NCI-H2171 treated with DMSO at 0.1 percent for 48 hours (cell line): ENCODE measurements around the gene ZNF177.
"Not testable (repeated sequence)": the region's sequence is repeated elsewhere in the genome, so short reads cannot be mapped to it uniquely, and the experiment has no call there.

Source experiments
- DNase-seq: peaks from one replicate; lab custom pipeline; 2025; lab: John Stamatoyannopoulos, UW

Gene ZNF177

GRCh38 chr19:9362905-9363304 lies at the start of gene ZNF177:
ZNF177 (plus strand) TSS chr19:9363013; CDS start chr19:9378312, 15,299 bp downstream.
- peak; percentile 73 for DNase-seq

GRCh38 chr19:9313756-9314155 lies 49.1 kb upstream of the ZNF177 start:
- peak; percentile 2 for DNase-seq

- DNase-seq: no peak
These were observed 41.5 kb upstream of the ZNF177 start for GRCh38 chr19:9321338-9321737.

DNA sequence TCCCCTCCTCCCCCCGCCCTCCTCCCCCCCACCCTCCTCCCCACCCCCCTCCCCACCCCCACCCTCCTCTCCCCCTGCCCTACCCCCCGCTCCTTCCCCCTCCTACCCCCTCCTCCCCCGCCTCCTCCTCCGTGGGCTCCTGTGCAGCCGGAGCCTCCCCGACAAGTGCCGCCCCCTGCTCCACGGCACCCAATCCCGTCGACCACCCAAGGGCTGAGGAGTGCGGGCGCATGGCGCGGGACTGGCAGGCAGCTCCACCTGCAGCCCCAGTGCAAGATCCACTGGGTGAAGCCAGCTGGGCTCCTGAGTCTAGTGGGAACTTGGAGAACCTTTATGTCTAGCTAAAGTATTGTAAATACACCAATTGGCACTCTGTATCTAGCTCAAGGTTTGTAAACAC lies 41.1 kb upstream of the ZNF177 start:
- not testable (repeated sequence) for DNase-seq

GRCh38 chr19:9322201-9322600 lies 40.6 kb upstream of the ZNF177 start:
- DNase-seq: not testable (repeated sequence)

- DNase-seq: peak; percentile 92
These were observed 39.3 kb upstream of the ZNF177 start for GRCh38 chr19:9323557-9323918.

GRCh38 chr19:9323919-9324583 lies 38.8 kb upstream of the ZNF177 start, which contains the start of gene ZNF559:
ZNF559 (plus strand) TSS chr19:9324179; CDS start chr19:9338550, 14,371 bp downstream.
- peak; percentile 98 for DNase-seq

GRCh38 chr19:9324584-9324962 lies 38.2 kb upstream of the ZNF177 start:
- DNase-seq: no peak

- no peak for DNase-seq
These were observed 32.8 kb upstream of the ZNF177 start for GRCh38 chr19:9329999-9330398.

DNA sequence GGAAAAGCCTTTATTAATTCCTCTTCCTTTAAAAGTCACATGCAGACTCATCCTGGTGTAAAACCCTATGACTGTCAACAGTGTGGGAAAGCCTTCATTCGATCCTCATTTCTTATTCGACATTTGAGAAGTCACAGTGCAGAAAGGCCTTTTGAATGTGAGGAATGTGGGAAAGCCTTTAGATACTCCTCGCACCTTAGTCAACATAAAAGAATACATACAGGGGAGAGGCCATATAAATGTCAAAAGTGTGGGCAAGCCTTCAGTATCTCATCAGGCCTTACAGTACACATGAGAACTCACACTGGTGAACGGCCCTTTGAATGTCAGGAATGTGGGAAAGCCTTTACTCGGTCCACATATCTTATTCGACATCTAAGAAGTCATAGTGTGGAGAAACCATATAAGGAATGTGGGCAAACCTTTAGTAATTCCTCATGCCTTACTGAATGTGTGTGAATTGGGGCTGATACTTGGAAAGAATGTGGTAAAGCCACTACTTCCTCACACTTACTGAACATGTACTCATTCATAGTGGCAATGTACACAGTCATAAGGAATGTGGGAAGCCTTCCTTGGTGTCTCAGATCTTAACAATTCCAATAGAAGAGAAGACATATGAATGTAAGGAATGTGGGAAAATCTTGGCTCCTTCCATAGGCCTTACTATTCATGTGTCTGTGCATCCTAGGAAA lies 20.1 kb upstream of the ZNF177 start:
- DNase-seq: no peak

DNA sequence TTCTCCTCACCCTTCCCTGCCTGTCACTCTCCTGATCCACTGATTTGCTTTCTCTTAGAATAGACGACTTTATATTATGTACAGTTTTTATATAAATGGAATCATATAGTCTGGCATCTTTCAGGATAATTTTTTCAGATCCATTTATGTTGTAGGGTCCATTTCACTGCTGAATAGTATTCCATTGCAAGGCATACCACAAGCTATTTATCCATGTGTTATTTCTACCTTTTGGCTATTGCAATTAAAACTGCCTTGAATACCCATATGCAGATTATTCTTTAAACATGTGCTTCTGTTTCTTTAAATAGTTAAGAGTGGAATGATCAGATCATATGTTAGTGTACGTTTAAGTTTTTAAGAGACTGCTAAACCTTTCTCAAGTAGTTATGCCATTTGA lies 17.8 kb upstream of the ZNF177 start:
- DNase-seq: no peak

- no peak for DNase-seq
These were observed 14.6 kb upstream of the ZNF177 start for GRCh38 chr19:9348253-9348652.

DNA sequence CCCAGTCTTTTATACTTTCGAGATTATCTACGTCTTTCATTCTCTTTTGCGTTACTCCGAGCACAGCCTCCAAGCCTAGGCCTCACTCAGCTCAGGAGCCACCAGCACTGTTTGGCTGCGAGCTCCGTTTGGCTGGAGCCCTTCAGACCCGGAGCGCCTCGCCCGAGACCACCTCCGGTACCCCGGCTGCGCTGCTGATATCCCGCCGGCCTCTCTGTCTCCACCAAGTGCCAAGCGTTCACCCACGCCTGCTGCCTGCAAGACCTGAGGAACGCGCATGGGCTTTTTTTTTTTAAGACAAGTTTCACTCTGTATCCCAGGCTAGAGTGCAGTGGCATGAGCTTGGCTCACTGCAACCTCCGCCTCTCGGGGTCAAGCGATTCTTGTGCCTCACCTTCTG lies 14.1 kb upstream of the ZNF177 start:
- no peak for DNase-seq

GRCh38 chr19:9352505-9352904 lies 10.3 kb upstream of the ZNF177 start:
- no peak for DNase-seq

DNA sequence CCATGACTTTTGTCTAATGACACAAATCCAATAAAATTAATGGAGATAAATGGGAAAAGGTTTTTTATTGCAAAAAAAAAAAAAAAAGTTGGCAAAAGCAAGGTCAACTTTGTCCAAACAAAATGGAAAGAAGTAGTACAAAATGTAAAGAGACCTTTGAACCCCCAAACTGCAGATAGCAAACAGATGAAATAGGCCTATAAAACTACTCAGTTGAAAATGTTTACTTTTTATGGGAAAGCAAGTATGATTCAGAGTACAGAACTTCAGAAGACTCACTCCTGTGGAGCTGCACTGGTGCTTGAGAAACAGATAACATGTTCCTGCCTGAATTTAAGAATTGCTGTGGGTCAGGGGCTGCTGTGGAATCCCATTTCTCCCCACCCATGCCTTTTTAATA lies 9.8 kb upstream of the ZNF177 start:
- no peak for DNase-seq

GRCh38 chr19:9354651-9355050 lies 8.2 kb upstream of the ZNF177 start:
- no peak for DNase-seq

DNA sequence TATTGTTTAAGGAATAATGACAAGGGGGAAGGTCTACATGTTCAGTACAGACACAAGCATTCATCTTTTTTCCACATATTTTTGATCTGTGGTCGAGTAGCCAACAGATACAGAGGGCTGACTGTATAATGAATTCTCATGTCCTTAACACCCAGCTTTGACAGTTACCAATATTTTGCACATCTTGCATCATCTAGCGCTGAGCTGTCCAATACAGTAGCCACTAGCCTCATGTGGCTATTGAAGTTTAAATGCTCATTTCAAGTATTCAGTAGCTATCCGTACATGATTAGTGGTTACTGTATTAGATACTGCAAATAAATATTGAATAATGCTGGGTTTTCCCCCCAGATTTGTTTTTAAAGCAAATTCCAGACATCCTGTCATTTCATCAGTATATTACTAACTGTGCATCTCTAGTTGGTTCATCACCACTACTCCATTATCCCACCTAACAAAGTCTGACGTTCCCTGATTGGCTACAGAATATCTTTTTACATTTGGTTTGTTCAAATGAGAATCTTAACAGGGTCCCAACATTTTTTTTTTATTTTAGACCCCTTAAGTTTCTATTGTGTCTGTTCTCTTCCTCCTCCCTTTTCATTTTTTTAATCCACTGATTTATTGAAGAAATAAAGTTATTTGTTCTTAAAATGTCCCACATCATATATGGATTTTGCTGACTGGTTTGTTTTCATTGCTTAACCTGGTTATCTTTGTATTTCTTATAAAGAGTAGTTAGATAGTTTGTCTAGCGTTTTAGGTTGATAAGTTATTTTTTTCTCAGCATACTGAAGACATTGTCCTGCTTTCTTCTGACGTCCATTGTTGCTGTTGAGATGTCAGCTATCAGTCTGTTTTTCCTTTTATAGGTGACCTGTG lies 8.2 kb downstream of the ZNF177 start:
- DNase-seq: no peak

- DNase-seq: no peak
These were observed 18.6 kb downstream of the ZNF177 start for GRCh38 chr19:9381361-9381785.

DNA sequence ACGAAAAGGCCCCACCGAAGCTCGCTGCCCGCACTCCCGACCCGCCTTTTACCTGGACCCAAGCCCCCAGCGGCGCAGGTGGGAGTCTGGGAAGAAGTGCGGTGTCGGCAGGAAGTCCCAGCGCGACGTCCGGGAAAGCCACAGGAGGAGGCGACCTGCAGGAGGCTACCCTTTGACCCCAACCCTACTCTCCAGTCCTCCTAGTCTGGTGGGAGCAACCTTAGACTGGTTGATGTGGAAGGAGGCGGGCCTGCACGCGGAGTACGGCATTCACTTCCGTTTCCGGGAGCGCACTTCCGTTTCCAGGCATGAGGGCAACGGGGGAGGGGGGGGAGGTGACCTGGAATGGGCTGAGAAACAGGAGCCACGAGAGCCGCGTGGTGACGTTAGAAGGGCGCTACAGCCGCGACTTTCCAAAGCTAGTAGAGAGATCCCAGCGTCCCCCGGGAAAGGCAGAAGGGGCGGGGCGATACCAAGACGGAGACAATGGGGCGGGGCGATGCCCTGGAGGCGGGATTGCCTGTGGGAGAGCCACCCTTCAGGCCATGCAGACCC lies 44.1 kb downstream of the ZNF177 start:
- DNase-seq: peak; percentile 94

DNA sequence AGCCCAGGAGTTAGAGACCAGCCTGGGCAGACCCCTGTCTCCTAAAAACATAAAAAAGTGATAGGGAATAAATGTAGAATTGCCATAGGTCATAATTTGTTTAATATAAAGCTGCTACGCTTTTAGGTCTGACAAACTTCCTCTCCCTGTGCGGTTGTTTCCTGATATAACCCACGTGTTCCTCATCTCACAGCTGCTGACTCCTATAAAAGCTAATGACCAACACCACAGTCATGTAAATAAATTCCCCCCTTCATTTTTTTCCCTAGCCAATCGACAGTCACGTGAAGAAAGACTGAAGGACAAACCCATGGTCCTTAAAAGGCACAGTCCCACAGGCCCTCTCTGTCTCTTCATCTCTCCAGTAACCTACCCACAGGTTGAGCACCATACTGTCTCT lies 45.0 kb downstream of the ZNF177 start:
- no peak for DNase-seq

- DNase-seq: no peak
These were observed 50.6 kb downstream of the ZNF177 start for GRCh38 chr19:9413240-9413954.

GRCh38 chr19:9427941-9428340 lies 65.1 kb downstream of the ZNF177 start:
- DNase-seq: no peak
